Measurements from ENCODE around the gene FAM20C. TPM values are rescaled to one million over a fixed set of nuclear protein-coding genes. Genes with fewer than 3 reads are reported as not detected.

Gene FAM20C
- total RNA-seq, 2 experiments from 2014 or later, result 1.3 to 1.7 TPM

- CTCF ChIA-PET, result no interaction called here
- POLR2A ChIA-PET, result no interaction called here
Measured at GRCh38 chr7:299169-299568, 106.8 kb downstream of the FAM20C start.

GRCh38 chr7:299628-300027 is 107.3 kb downstream of the FAM20C start:
- no peak overlapping the region for H3K4me3 Mint-ChIP-seq
- peaks cover 0 to 14% of the 10 kb centered on the region in 2 experiments for H3K9me3 ChIP-seq (ENCODE audit: control insufficient read depth in 1 of 2, insufficient read depth in 1 of 2, low read length in 2 of 2)
- DNase-seq (peak in 1 of 14 experiments; percentile 20), ATAC-seq (ENCODE audit: poor library complexity) (no peak)
- no peak for TF ChIP-seq CTCF (IDR thresholded peaks at IDR 0.05)
- no peaks in the 10 kb centered on the region for H3K4me1 ChIP-seq (ENCODE audit: insufficient read depth, low read length)
- no peaks in the 10 kb centered on the region for H3K36me3 Mint-ChIP-seq (ENCODE audit: low read depth)
- intact Hi-C loops (cut with DNase I, micrococcal nuclease), result no loop called here
- H3K27me3 Mint-ChIP-seq, result peaks cover 4% of the 10 kb centered on the region
- no peak overlapping the region for H3K27ac Mint-ChIP-seq
- peaks cover 6 to 8% of the 10 kb centered on the region in 2 experiments for H3K27me3 ChIP-seq (ENCODE audit: control insufficient read depth in 1 of 2, insufficient read depth in 2 of 2, low read length in 2 of 2)
- H3K36me3 ChIP-seq (ENCODE audit: insufficient read depth, low read length), result no peaks in the 10 kb centered on the region
- no peaks in the 10 kb centered on the region for H3K9me3 Mint-ChIP-seq
- no peaks in the 10 kb centered on the region for H3K4me1 Mint-ChIP-seq (ENCODE audit: low read depth)
- no peak overlapping the region for H3K4me3 ChIP-seq (ENCODE audit: low read length)
- no peak overlapping the region for H3K27ac ChIP-seq (ENCODE audit: low read depth in 1 of 2, low read length in 2 of 2)
- ChIA-PET POLR2A (no interaction called here), CTCF (no interaction called here)

More at GRCh38 chr7:299169-299568, 106.8 kb downstream of the FAM20C start:
- H3K4me3 Mint-ChIP-seq, result no peak overlapping the region
- H3K4me1 Mint-ChIP-seq (ENCODE audit: low read depth), result no peaks in the 10 kb centered on the region
- no peaks in the 10 kb centered on the region for H3K36me3 ChIP-seq (ENCODE audit: insufficient read depth, low read length)
- no peak for ATAC-seq (ENCODE audit: poor library complexity)
- intact Hi-C loops (cut with DNase I, micrococcal nuclease), result no loop called here
- peaks cover 9 to 13% of the 10 kb centered on the region in 2 experiments for H3K27me3 ChIP-seq (ENCODE audit: control insufficient read depth in 1 of 2, insufficient read depth in 2 of 2, low read length in 2 of 2)
- peak in 1 of 14 experiments; percentile 28 for DNase-seq
- no peaks in the 10 kb centered on the region for H3K9me3 Mint-ChIP-seq
- no peak overlapping the region for H3K27ac ChIP-seq (ENCODE audit: low read depth in 1 of 2, low read length in 2 of 2)
- H3K27ac Mint-ChIP-seq, result no peak overlapping the region
- H3K4me3 ChIP-seq (ENCODE audit: low read length), result no peak overlapping the region
- TF ChIP-seq CTCF (IDR thresholded peaks at IDR 0.05), result no peak
- peaks cover 0 to 16% of the 10 kb centered on the region in 2 experiments for H3K9me3 ChIP-seq (ENCODE audit: control insufficient read depth in 1 of 2, insufficient read depth in 1 of 2, low read length in 2 of 2)
- H3K36me3 Mint-ChIP-seq (ENCODE audit: low read depth), result no peaks in the 10 kb centered on the region
- H3K27me3 Mint-ChIP-seq, result no peaks in the 10 kb centered on the region
- H3K4me1 ChIP-seq (ENCODE audit: insufficient read depth, low read length), result no peaks in the 10 kb centered on the region

GRCh38 chr7:300048-300447 is 107.7 kb downstream of the FAM20C start:
- Histone ChIP-seq H3K36me3 (ENCODE audit: insufficient read depth, low read length) (no peaks in the 10 kb centered on the region), H3K9me3 (ENCODE audit: control insufficient read depth in 1 of 2, insufficient read depth in 1 of 2, low read length in 2 of 2) (peaks cover 0 to 13% of the 10 kb centered on the region in 2 experiments), H3K4me1 (ENCODE audit: insufficient read depth, low read length) (no peaks in the 10 kb centered on the region), H3K27ac (ENCODE audit: low read depth in 1 of 2, low read length in 2 of 2) (no peak overlapping the region), H3K27me3 (ENCODE audit: control insufficient read depth in 1 of 2, insufficient read depth in 2 of 2, low read length in 2 of 2) (peaks cover 4 to 6% of the 10 kb centered on the region in 2 experiments), H3K4me3 (ENCODE audit: low read length) (no peak overlapping the region)
- H3K4me1 Mint-ChIP-seq (ENCODE audit: low read depth), result no peaks in the 10 kb centered on the region
- ChIA-PET CTCF (no interaction called here), POLR2A (no interaction called here)
- no peak overlapping the region for H3K27ac Mint-ChIP-seq
- intact Hi-C loops (cut with DNase I, micrococcal nuclease), result no loop called here
- TF ChIP-seq CTCF (IDR thresholded peaks at IDR 0.05), result no peak
- H3K9me3 Mint-ChIP-seq, result no peaks in the 10 kb centered on the region
- no peak for ATAC-seq (ENCODE audit: poor library complexity)
- peaks cover 6% of the 10 kb centered on the region for H3K27me3 Mint-ChIP-seq
- no peak overlapping the region for H3K4me3 Mint-ChIP-seq
- no peaks in the 10 kb centered on the region for H3K36me3 Mint-ChIP-seq (ENCODE audit: low read depth)
- DNase-seq, result no peak

Data from CD4-positive, alpha-beta T cell (primary cell).